Activated naive CD4-positive, alpha-beta T cell treated with anti-CD3 and anti-CD28 coated beads for 36 hours (primary cell): ENCODE measurements around the gene DCLRE1B. TPM values are rescaled to one million over a fixed set of nuclear protein-coding genes. Genes with fewer than 3 reads are reported as not detected.

ENCODE experiments used
- CTCF ChIA-PET: fragments of 350-600 bp; sonication (Branson Sonifier 250); formaldehyde crosslinking; loops from one replicate; lab custom pipeline; 2021; ENCODE audit warnings: antibody characterized with exemption; lab: Charles Lee
- DNase-seq: peaks from one replicate; pipeline ENCODE4 v3.0.0-alpha.2; 2020
- H3K27ac Mint-ChIP-seq: one replicate; pipeline ENCODE4 v1.8.0; 2021; ENCODE audit warnings: mild to moderate bottlenecking, mixed read lengths
- H3K27me3 Mint-ChIP-seq: one replicate; pipeline ENCODE4 v1.8.0; 2021; ENCODE audit warnings: low read depth, mixed read lengths
- H3K36me3 Mint-ChIP-seq: one replicate; pipeline ENCODE4 v1.8.0; 2021; ENCODE audit warnings: low read depth, mixed read lengths
- H3K4me1 Mint-ChIP-seq: one replicate; pipeline ENCODE4 v1.8.0; 2021; ENCODE audit warnings: low read depth, mixed read lengths
- H3K4me3 Mint-ChIP-seq: one replicate; pipeline ENCODE4 v1.8.0; 2021; ENCODE audit warnings: mild to moderate bottlenecking, moderate library complexity, mixed read lengths
- H3K9me3 Mint-ChIP-seq: one replicate; pipeline ENCODE4 v1.8.0; 2021; ENCODE audit warnings: mixed read lengths
- intact Hi-C: fragments of 100-400 bp; cut with micrococcal nuclease; formaldehyde crosslinking; loops from one replicate; pipeline ENCODE4 v1.15.1; 2023
- total RNA-seq, 2 experiments: library from RNA; stranded (reverse); gene quantifications; one replicate each; pipeline ENCODE4 v1.2.3, GENCODE V29; 2021

The DCLRE1B gene
- total RNA-seq = 10 to 100 TPM; 17.7 to 18.3 TPM

- H3K4me1 Mint-ChIP-seq = peaks cover 51% of the 10 kb centered on the region
- no peaks in the 10 kb centered on the region for H3K9me3 Mint-ChIP-seq
- H3K4me3 Mint-ChIP-seq = peak within 1 kb of the TSS; percentile 99
- H3K27ac Mint-ChIP-seq = peak within 1 kb of the TSS; percentile 97
- H3K36me3 Mint-ChIP-seq = peaks cover 42% of the 10 kb centered on the region
- CTCF ChIA-PET = interaction anchor here (0.6 to 5.1 kb wide), 16 partner anchors 15 to 764 kb away, joined by 3 to 43 read pairs (median 5); partner anchors contain the start of gene HIPK1
- intact Hi-C loops = loop anchor here (1.0 to 10.0 kb wide), 11 partner anchors 24 to 1188 kb away; partner anchors contain the start of genes HIPK1, LRIG2, MAGI3 and PHTF1
- no peaks in the 10 kb centered on the region for H3K27me3 Mint-ChIP-seq
- DNase-seq = peak; percentile 99
These were observed at the start of gene DCLRE1B, which contains the start of gene AP4B1 for GRCh38 chr1:113904674-113905434. Gene DCLRE1B (plus strand): TSS chr1:113905326. CDS start chr1:113905587, 261 bp downstream. Gene AP4B1 (minus strand): TSS chr1:113904799. CDS start chr1:113904717, 82 bp downstream.

DNA sequence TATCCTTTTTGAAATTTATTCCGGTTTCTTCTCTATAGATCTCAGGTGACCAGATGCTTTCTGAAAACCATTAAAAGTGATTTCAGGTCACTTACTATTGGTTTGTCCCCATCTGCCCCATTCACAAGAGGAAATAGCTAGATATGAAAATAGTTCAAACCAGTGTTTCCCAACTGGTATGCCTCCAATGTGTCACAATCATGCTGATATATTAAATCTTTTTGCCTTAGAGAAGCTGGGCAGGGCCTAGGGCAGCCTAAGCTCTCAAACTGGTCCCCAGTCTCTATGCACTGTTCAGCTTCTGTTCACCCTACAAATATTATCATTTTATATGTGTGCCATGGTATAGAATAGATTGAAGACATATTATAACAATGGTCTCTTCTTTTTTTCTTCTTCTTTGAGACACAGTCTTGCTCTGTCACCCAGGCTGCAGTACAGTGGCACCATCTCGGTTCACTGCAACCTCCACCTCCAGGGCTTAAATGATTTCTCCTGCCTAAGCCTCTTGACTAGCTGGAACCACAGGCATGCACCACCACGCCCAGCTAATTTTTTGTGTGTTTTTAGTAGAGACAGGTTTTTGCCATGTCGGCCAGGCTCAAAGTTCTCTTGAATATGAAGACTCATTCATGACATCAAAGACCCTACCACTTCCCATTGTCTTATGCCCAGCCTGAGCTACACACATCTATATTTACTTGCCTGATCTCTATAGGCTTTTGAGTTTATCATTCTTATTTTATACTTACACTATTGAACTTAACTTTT lies 49.3 kb upstream of the DCLRE1B start:
- H3K27ac Mint-ChIP-seq = no peak overlapping the region
- CTCF ChIA-PET = interaction anchor here (0.6 to 2.2 kb wide), 4 partner anchors 20 to 148 kb away, joined by 3 to 8 read pairs (median 6); no protein-coding TSS in a partner anchor
- intact Hi-C loops = loop anchor here (2.0 kb wide), 1 partner anchor 13 kb away; no protein-coding TSS in a partner anchor
- H3K36me3 Mint-ChIP-seq = peaks cover 46% of the 10 kb centered on the region
- peaks cover 30% of the 10 kb centered on the region for H3K4me1 Mint-ChIP-seq
- no peaks in the 10 kb centered on the region for H3K27me3 Mint-ChIP-seq
- H3K9me3 Mint-ChIP-seq = no peaks in the 10 kb centered on the region
- DNase-seq = no peak
- no peak overlapping the region for H3K4me3 Mint-ChIP-seq

- intact Hi-C loops = no loop called here
- DNase-seq = no peak
- Mint-ChIP-seq H3K27me3 (no peaks in the 10 kb centered on the region), H3K9me3 (no peaks in the 10 kb centered on the region), H3K4me1 (peaks cover 31% of the 10 kb centered on the region), H3K4me3 (no peak overlapping the region), H3K27ac (no peak overlapping the region), H3K36me3 (peaks cover 44% of the 10 kb centered on the region)
- CTCF ChIA-PET = interaction anchor here (0.9 to 2.2 kb wide), 3 partner anchors 19 to 47 kb away, joined by 4 to 8 read pairs (median 8); no protein-coding TSS in a partner anchor
These were observed 48.7 kb upstream of the DCLRE1B start for GRCh38 chr1:113856401-113856790.

DNA sequence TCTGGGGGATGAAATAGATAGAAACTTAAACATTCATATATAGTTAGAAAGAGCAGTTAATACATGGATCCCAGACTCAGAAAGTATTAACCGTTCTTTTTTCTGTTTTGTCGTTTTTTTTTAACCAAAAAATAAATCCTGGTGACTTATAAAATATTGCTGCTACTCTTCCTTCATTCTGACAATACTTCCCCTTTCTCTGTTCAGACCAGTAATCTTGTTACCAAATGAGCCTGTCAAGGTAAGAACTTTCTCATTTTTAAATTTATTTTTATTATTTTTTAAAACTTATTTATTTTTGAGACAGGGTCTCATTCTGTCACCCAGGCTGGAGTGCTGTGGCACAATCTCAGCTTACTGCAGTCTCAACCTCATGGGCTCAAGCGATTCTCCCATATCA lies 47.4 kb upstream of the DCLRE1B start:
- intact Hi-C loops = no loop called here
- Mint-ChIP-seq H3K36me3 (peaks cover 48% of the 10 kb centered on the region), H3K4me1 (peaks cover 40% of the 10 kb centered on the region), H3K27me3 (no peaks in the 10 kb centered on the region), H3K27ac (no peak overlapping the region), H3K9me3 (no peaks in the 10 kb centered on the region), H3K4me3 (no peak overlapping the region)
- DNase-seq = no peak
- CTCF ChIA-PET = interaction anchor here (2.1 to 2.2 kb wide), 2 partner anchors 22 to 46 kb away, joined by 8 read pairs; no protein-coding TSS in a partner anchor

DNA sequence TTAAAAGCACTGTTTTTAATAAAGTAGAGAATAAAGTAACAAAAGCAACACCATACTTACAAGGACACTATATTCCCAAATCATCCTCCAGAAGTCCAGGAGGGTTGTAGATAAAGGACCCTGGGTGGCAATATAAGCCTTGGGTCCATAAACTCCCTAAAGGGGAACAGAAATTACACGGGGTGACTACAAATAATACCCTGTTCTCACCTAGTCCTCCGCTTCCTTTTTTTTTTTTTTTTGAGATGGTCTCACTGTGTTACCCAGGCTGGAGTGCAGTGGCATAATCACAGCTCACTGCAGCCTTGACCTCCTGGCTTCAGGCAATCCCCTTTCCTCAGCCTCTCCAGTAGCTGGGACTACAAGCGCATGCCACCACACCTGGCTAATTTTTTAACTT lies 46.7 kb upstream of the DCLRE1B start:
- Mint-ChIP-seq H3K27ac (no peak overlapping the region), H3K36me3 (peaks cover 52% of the 10 kb centered on the region), H3K4me1 (peaks cover 41% of the 10 kb centered on the region), H3K9me3 (no peaks in the 10 kb centered on the region), H3K4me3 (no peak overlapping the region), H3K27me3 (no peaks in the 10 kb centered on the region)
- intact Hi-C loops = no loop called here
- no peak for DNase-seq
- CTCF ChIA-PET = interaction anchor here (2.1 kb wide), 1 partner anchor 46 kb away, joined by 7 read pairs; the partner anchor contains the start of gene AP4B1

- CTCF ChIA-PET = interaction anchor here (1.0 to 2.7 kb wide), 5 partner anchors 11 to 103 kb away, joined by 3 to 10 read pairs (median 7); partner anchors contain the start of gene AP4B1
These were observed 46.1 kb upstream of the DCLRE1B start for GRCh38 chr1:113858982-113859381.

DNA sequence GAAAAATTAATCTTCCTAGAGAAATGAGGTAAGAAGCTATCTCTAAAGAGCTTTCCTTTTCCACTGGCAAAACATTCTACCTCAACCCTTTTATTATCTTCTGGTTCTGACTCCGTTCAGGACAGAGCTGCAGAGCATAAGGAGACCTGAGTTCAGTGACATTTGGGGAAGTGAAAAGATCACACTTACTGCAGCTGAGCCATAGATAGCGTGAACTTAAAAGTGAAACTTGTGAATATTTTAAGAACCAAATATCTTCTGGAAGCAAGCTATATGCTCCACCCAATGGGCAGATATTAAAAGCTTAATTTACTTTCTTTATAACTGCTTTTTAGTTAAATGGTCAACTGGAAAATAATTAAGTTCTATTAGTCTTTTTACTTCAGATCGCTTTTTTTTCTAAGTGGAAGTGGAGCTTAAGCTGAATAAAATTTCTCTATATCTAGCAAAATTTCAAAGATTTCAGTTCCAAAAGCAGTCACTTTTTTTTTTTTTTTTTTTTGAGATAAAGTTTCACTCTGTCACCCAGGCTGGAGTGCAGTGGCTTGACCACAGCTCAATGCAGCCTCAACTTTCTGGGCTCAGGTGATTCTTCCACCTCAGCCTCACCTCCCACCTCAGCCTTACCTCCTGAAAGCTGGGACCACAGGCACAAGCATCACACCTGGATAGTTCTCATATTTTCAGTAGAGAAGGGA lies 45.5 kb upstream of the DCLRE1B start:
- no peaks in the 10 kb centered on the region for H3K9me3 Mint-ChIP-seq
- peaks cover 37% of the 10 kb centered on the region for H3K4me1 Mint-ChIP-seq
- H3K4me3 Mint-ChIP-seq = no peak overlapping the region
- intact Hi-C loops = loop anchor here (1.0 kb wide), 1 partner anchor 9 kb away; no protein-coding TSS in a partner anchor
- H3K36me3 Mint-ChIP-seq = peaks cover 51% of the 10 kb centered on the region
- no peaks in the 10 kb centered on the region for H3K27me3 Mint-ChIP-seq
- H3K27ac Mint-ChIP-seq = no peak overlapping the region
- CTCF ChIA-PET = interaction anchor here (0.7 to 2.7 kb wide), 6 partner anchors 10 to 720 kb away, joined by 3 to 10 read pairs (median 6); partner anchors contain the start of gene AP4B1
- DNase-seq = no peak

More at GRCh38 chr1:113858982-113859381, 46.1 kb upstream of the DCLRE1B start:
- H3K4me1 Mint-ChIP-seq = peaks cover 41% of the 10 kb centered on the region
- no peak overlapping the region for H3K4me3 Mint-ChIP-seq
- H3K36me3 Mint-ChIP-seq = peaks cover 53% of the 10 kb centered on the region
- no peak for DNase-seq
- intact Hi-C loops = loop anchor here (1.0 kb wide), 1 partner anchor 9 kb away; no protein-coding TSS in a partner anchor
- H3K9me3 Mint-ChIP-seq = no peaks in the 10 kb centered on the region
- H3K27me3 Mint-ChIP-seq = no peaks in the 10 kb centered on the region
- no peak overlapping the region for H3K27ac Mint-ChIP-seq

DNA sequence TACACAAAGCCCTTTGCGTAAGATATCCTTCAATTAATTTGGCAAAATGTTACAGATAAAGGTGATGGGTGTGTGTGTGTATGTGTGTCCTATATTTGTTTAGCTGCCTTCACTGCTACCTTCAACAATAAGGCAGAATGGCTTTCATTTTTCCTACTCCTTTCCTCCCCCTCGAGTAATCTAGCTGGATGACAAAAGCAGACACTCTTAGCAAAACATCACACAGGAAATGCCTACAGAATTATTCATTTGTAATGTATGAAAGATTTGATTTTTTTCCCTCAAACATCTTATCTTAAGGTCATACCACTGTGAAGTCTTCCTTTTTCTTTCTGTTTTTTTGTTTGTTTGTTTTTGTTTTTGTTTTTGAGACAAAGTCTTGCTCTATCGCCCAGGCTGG lies 44.2 kb upstream of the DCLRE1B start:
- Mint-ChIP-seq H3K36me3 (peaks cover 45% of the 10 kb centered on the region), H3K4me3 (no peak overlapping the region), H3K4me1 (peaks cover 41% of the 10 kb centered on the region), H3K9me3 (no peaks in the 10 kb centered on the region), H3K27ac (peak overlapping the region; percentile 66), H3K27me3 (no peaks in the 10 kb centered on the region)
- intact Hi-C loops = no loop called here
- DNase-seq = no peak
- CTCF ChIA-PET = interaction anchor here (1.1 to 2.7 kb wide), 2 partner anchors 9 to 38 kb away, joined by 4 to 10 read pairs; no protein-coding TSS in a partner anchor

GRCh38 chr1:113861641-113862040 lies 43.5 kb upstream of the DCLRE1B start:
- Mint-ChIP-seq H3K27ac (peak overlapping the region; percentile 46), H3K36me3 (peaks cover 38% of the 10 kb centered on the region), H3K4me1 (peaks cover 43% of the 10 kb centered on the region), H3K27me3 (no peaks in the 10 kb centered on the region), H3K9me3 (no peaks in the 10 kb centered on the region), H3K4me3 (no peak overlapping the region)
- no peak for DNase-seq
- intact Hi-C loops = no loop called here
- CTCF ChIA-PET = interaction anchor here (1.1 to 1.4 kb wide), 2 partner anchors 37 to 102 kb away, joined by 3 to 4 read pairs; no protein-coding TSS in a partner anchor

DNA sequence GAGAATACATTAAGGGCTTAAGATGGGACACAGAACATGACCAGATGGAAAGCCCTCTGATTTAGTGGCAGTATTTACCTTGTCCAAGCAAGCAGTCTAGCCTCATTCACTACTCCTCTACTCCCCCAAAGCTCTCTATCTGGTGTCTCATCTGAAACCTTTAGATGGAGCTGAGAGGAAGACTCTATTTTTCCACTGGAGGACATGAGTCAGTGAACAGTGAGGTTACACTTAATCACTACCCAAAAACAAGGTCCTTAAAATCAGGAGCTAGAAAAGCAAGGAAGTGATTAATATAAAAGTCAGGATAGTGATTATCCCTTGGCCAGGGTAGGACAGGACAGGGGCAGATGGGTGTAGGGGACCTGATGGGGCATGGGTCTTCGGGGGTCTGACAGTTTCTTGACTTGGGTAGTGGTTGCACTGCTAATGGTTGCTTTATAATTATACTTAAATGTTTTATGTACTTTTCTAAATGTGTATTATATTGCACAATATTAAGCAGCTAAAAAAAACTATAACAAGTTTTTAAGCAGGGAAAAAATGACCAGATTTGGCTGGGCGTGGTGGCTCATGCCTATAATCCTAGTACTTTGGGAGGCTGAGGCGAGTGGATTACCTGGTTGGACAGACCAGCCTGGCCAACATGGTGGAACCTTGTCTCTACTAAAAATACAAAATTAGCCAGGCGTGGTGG lies 36.6 kb upstream of the DCLRE1B start:
- no peaks in the 10 kb centered on the region for H3K27me3 Mint-ChIP-seq
- peaks cover 24% of the 10 kb centered on the region for H3K36me3 Mint-ChIP-seq
- H3K4me1 Mint-ChIP-seq = peaks cover 52% of the 10 kb centered on the region
- intact Hi-C loops = loop anchor here (1.0 to 2.0 kb wide), 2 partner anchors 9 to 14 kb away; no protein-coding TSS in a partner anchor
- H3K27ac Mint-ChIP-seq = peak overlapping the region; percentile 98
- peak overlapping the region; percentile 85 for H3K4me3 Mint-ChIP-seq
- DNase-seq = no peak
- CTCF ChIA-PET = interaction anchor here (0.6 to 3.1 kb wide), 8 partner anchors 9 to 253 kb away, joined by 3 to 18 read pairs (median 4); partner anchors contain the start of gene AP4B1
- no peaks in the 10 kb centered on the region for H3K9me3 Mint-ChIP-seq
